SH-SY5Y (cell line): ENCODE results near the gene PRKCZ.

ENCODE experiments used
- GATA2 ChIP-seq: IDR thresholded peaks from 2 replicates; pipeline ENCODE4 v1.6.1; 2011; ENCODE audit warnings: mild to moderate bottlenecking, low read depth, low read length
- GATA3 ChIP-seq: IDR thresholded peaks from 2 replicates; pipeline ENCODE4 v1.6.1; 2011; ENCODE audit warnings: low read depth, mild to moderate bottlenecking, low read length, moderate library complexity

DNA sequence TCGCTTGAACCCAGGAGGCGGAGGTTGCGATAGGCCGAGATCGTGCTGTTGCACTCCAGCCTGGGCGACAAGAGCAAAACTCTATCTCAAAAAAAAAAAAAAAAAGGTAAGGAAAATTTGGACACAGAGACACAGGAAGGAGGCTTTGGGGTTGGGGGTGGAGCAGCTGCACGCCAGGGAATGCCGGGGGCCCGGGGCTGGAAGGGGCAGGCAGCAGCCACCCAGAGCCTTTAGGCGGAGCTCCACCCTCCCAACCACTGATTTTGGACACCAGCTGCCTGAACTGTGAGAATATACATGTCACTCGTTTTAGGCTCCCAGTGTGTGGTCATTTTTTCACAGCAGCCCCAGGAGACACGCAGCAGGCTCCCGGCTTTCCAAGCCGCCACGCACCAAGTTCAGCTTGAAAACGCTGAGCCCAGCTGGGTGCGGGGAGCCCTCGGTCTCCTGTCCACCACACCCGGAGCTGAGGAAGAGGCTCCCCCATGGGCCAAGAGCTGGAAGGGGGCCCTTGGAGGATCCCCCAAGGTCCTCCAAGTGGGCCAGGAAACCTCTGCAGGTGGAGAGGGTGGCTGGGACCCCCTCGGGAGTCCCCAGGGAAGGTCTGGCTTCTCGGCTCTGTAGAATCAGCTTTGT lies 150.2 kb downstream of the PRKCZ start:
- no peak for TF ChIP-seq GATA2
- TF ChIP-seq GATA3 = no peak
